NT2/D1 (cell line): ENCODE data around the gene A4GALT.

Experiments used
- SUZ12 ChIP-seq: IDR thresholded peaks from 2 replicates; pipeline ENCODE4 v1.6.1; 2011; ENCODE audit not compliant: insufficient read length, insufficient read depth; ENCODE audit errors: extremely low read depth
- YY1 ChIP-seq: IDR thresholded peaks from 2 replicates; pipeline ENCODE4 v1.6.1; 2011; ENCODE audit not compliant: insufficient read length, insufficient read depth

- no peak for TF ChIP-seq YY1
- TF ChIP-seq SUZ12, result no peak
These were observed 66.7 kb downstream of the A4GALT start for GRCh38 chr22:42653999-42654398.
